22Rv1 (cell line): ENCODE data around the gene SBNO2.

Experiments used
- ZFX ChIP-seq: fragments of 450-650 bp; IDR thresholded peaks from 2 replicates; pipeline ENCODE4 v1.6.1; 2017; ENCODE audit warnings: antibody characterized with exemption, borderline replicate concordance
- TF ChIP-seq, protein P1 (sequence below): fragments of 450-650 bp; IDR thresholded peaks from 2 replicates; pipeline ENCODE4 v1.5.1; 2017; ENCODE audit warnings: mild to moderate bottlenecking

DNA sequence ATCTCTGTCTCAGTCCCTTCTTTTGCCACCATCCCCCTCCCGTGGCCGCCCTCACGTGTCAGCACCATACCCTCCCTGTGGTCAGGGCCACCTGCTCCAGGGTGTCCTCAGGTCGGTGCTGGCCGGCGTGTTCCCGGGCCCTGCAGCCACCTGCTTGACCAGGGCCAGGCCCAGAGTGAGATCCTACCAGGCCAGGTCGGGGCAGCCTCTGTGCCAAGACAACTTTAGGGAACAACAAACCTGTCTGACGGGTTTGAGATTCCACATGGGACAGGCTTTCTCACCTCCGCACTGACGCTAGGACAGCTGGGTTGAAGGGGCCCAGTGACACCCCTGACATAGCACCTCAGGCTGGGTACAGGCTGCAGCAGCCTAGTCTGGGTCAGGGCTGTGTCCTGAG lies 7.5 kb upstream of the SBNO2 start:
- TF ChIP-seq, protein P1, sequence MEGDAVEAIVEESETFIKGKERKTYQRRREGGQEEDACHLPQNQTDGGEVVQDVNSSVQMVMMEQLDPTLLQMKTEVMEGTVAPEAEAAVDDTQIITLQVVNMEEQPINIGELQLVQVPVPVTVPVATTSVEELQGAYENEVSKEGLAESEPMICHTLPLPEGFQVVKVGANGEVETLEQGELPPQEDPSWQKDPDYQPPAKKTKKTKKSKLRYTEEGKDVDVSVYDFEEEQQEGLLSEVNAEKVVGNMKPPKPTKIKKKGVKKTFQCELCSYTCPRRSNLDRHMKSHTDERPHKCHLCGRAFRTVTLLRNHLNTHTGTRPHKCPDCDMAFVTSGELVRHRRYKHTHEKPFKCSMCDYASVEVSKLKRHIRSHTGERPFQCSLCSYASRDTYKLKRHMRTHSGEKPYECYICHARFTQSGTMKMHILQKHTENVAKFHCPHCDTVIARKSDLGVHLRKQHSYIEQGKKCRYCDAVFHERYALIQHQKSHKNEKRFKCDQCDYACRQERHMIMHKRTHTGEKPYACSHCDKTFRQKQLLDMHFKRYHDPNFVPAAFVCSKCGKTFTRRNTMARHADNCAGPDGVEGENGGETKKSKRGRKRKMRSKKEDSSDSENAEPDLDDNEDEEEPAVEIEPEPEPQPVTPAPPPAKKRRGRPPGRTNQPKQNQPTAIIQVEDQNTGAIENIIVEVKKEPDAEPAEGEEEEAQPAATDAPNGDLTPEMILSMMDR, result no peak
- no peak for TF ChIP-seq ZFX
